HG03460 (cell line): ENCODE measurements around the gene ABLIM3.
"Not testable (repeated sequence)": the region's sequence is repeated elsewhere in the genome, so short reads cannot be mapped to it uniquely, and the experiment has no call there.

Source experiments
- ATAC-seq: cut with Tn5 transposase; IDR thresholded peaks from one replicate; pipeline ENCODE4 v1.9.1; 2021; ENCODE audit not compliant: unreplicated experiment

ABLIM3 gene

GRCh38 chr5:149247726-149248125, 106.4 kb downstream of the ABLIM3 start:
- no peak for ATAC-seq

GRCh38 chr5:149251546-149251945, 110.3 kb downstream of the ABLIM3 start:
- ATAC-seq = no peak

- no peak for ATAC-seq
Observed at GRCh38 chr5:149254506-149254905, 113.2 kb downstream of the ABLIM3 start.

- no peak for ATAC-seq
Observed at GRCh38 chr5:149256451-149256850, 115.2 kb downstream of the ABLIM3 start.

GRCh38 chr5:149257131-149257530, 115.8 kb downstream of the ABLIM3 start:
- no peak for ATAC-seq

GRCh38 chr5:149257889-149258705, 116.8 kb downstream of the ABLIM3 start:
- no peak for ATAC-seq

GRCh38 chr5:149260761-149261160, 119.5 kb downstream of the ABLIM3 start:
- ATAC-seq = no peak

GRCh38 chr5:149261246-149261645, 120.0 kb downstream of the ABLIM3 start:
- no peak for ATAC-seq

GRCh38 chr5:149262315-149262714, 121.0 kb downstream of the ABLIM3 start:
- ATAC-seq = no peak

- no peak for ATAC-seq
Observed at GRCh38 chr5:149264439-149265067, 123.3 kb downstream of the ABLIM3 start.

GRCh38 chr5:149265068-149265465, 123.8 kb downstream of the ABLIM3 start:
- no peak for ATAC-seq

GRCh38 chr5:149265597-149265996, 124.3 kb downstream of the ABLIM3 start:
- no peak for ATAC-seq

GRCh38 chr5:149267241-149267973, 126.1 kb downstream of the ABLIM3 start:
- ATAC-seq = no peak

- no peak for ATAC-seq
Observed at GRCh38 chr5:149268928-149269557, 127.8 kb downstream of the ABLIM3 start.

GRCh38 chr5:149271195-149271715, 130.0 kb downstream of the ABLIM3 start:
- no peak for ATAC-seq

GRCh38 chr5:149271716-149272563, 130.6 kb downstream of the ABLIM3 start, which contains the start of gene AFAP1L1:
Gene AFAP1L1, plus strand, starts transcription at chr5:149271859. Its CDS starts 110 bp downstream, at chr5:149271969.
- ATAC-seq = no peak

- ATAC-seq = not testable (repeated sequence)
Observed at GRCh38 chr5:149272781-149273180, 131.5 kb downstream of the ABLIM3 start.

GRCh38 chr5:149273237-149273636, 131.9 kb downstream of the ABLIM3 start:
- ATAC-seq = no peak

GRCh38 chr5:149273950-149274349, 132.7 kb downstream of the ABLIM3 start:
- ATAC-seq = no peak

GRCh38 chr5:149274939-149275338, 133.6 kb downstream of the ABLIM3 start:
- ATAC-seq = no peak
